B cell (primary cell): ENCODE measurements around the gene OBP2B. TPM values are rescaled to one million over a fixed set of nuclear protein-coding genes. Genes with fewer than 3 reads are reported as not detected.
"Not testable (repeated sequence)": the region's sequence is repeated elsewhere in the genome, so short reads cannot be mapped to it uniquely, and the experiment has no call there.

ENCODE experiments used
- ATAC-seq: fragments of 200-7000 bp; cut with Tn5 transposase; one replicate; pipeline ENCODE4 v1.10.0; 2021; ENCODE audit warnings: low read depth, mild to moderate bottlenecking, moderate number of reproducible peaks, moderate library complexity
- CTCF ChIA-PET: fragments of 350-600 bp; sonication (Branson Sonifier 250); formaldehyde crosslinking; loops from one replicate; lab custom pipeline; 2021; ENCODE audit warnings: antibody characterized with exemption, inconsistent platforms; lab: Charles Lee
- POLR2A ChIA-PET: fragments of 350-600 bp; sonication (Branson Sonifier 250); formaldehyde crosslinking; loops from one replicate; lab custom pipeline; 2021; ENCODE audit warnings: antibody characterized with exemption; lab: Charles Lee
- DNase-seq: peaks from one replicate; pipeline ENCODE4 v3.0.0; 2013
- H2AFZ ChIP-seq: 2 replicates; pipeline ENCODE4 v1.6.1; 2012; ENCODE audit warnings: mild to moderate bottlenecking, low read depth, low read length; ENCODE audit not compliant: insufficient read depth, poor library complexity, severe bottlenecking
- H3K27ac ChIP-seq, 2 donors: 1 replicate in 1 of 2; 2 replicates in 1 of 2; pipeline ENCODE4 v1.5.1; 2012 to 2013; ENCODE audit warnings: low read length in 2 of 2, mild to moderate bottlenecking in 2 of 2, moderate library complexity in 1 of 2
- H3K27me3 ChIP-seq, 4 experiments: fragments of 200-600 bp in 1 of 4; sonication (generic) in 1 of 4; replicated peaks in 1 of 4; 1 replicate in 2 of 4; 2 replicates in 2 of 4; pipeline versions ENCODE4 v1.6.1 to v1.7.0; 2013 to 2016; ENCODE audit warnings: low read length in 3 of 4, mild to moderate bottlenecking in 2 of 4, mixed read lengths in 1 of 4, moderate library complexity in 1 of 4; ENCODE audit not compliant: insufficient read depth in 4 of 4, control insufficient read depth in 3 of 4; ENCODE audit errors: control extremely low read depth in 1 of 4
- H3K36me3 ChIP-seq, 2 experiments: replicated peaks in 1 of 2; 1 replicate in 1 of 2; 2 replicates in 1 of 2; pipeline versions ENCODE4 v1.6.1 to v1.7.1; 2013; ENCODE audit warnings: low read length in 1 of 2; ENCODE audit not compliant: insufficient read depth in 2 of 2, control insufficient read depth in 1 of 2; ENCODE audit errors: control extremely low read depth in 1 of 2, extremely low read depth in 1 of 2
- H3K4me1 ChIP-seq, 2 donors: fragments of 200-600 bp in 1 of 2; sonication (generic) in 1 of 2; 1 replicate in 1 of 2; 2 replicates in 1 of 2; pipeline versions ENCODE4 v1.5.1 to v1.6.1; 2013 to 2017; ENCODE audit warnings: low read length in 2 of 2; ENCODE audit not compliant: control insufficient read depth in 2 of 2, insufficient read depth in 2 of 2
- H3K4me2 ChIP-seq: replicated peaks from 2 replicates; pipeline ENCODE3; 2012; ENCODE audit warnings: mild to moderate bottlenecking, low read depth, low read length; ENCODE audit not compliant: poor library complexity, severe bottlenecking
- H3K4me3 ChIP-seq, 5 experiments: fragments of 200-600 bp in 1 of 5; sonication (generic) in 1 of 5; 1 replicate in 3 of 5; 2 replicates in 2 of 5; pipeline versions ENCODE4 v1.5.1 to v1.7.0; 2011 to 2016; ENCODE audit warnings: low read length in 4 of 5, mild to moderate bottlenecking in 4 of 5, low read depth in 2 of 5, control low read depth in 1 of 5, moderate library complexity in 1 of 5; ENCODE audit not compliant: insufficient read depth in 1 of 5; ENCODE audit errors: control extremely low read depth in 1 of 5, extremely low read depth in 1 of 5
- H3K79me2 ChIP-seq: fragments of 200-600 bp; sonication (generic); one replicate; pipeline ENCODE4 v1.6.0; 2016; ENCODE audit warnings: low read length; ENCODE audit not compliant: control insufficient read depth, insufficient read depth
- H3K9ac ChIP-seq: fragments of 200-600 bp; sonication (generic); 2 replicates; pipeline ENCODE4 v1.6.1; 2017; ENCODE audit warnings: mild to moderate bottlenecking, low read length, moderate library complexity
- H3K9me3 ChIP-seq, 3 donors: one replicate each; pipeline versions ENCODE4 v1.6.1 to v1.7.1; 2013; ENCODE audit warnings: low read length in 2 of 3; ENCODE audit not compliant: control insufficient read depth in 2 of 3, insufficient read depth in 1 of 3; ENCODE audit errors: control extremely low read depth in 1 of 3
- H4K20me1 ChIP-seq: 2 replicates; pipeline ENCODE4 v1.6.0; 2012; ENCODE audit warnings: mild to moderate bottlenecking, low read length; ENCODE audit not compliant: insufficient read depth, control insufficient read depth, poor library complexity, severe bottlenecking
- H3K27ac Mint-ChIP-seq: one replicate; pipeline ENCODE4 v1.8.0; 2021; ENCODE audit warnings: mixed read lengths
- H3K27me3 Mint-ChIP-seq: one replicate; pipeline ENCODE4 v1.8.0; 2021; ENCODE audit warnings: mixed read lengths
- H3K4me1 Mint-ChIP-seq: one replicate; pipeline ENCODE4 v1.8.0; 2021; ENCODE audit warnings: mixed read lengths
- H3K4me3 Mint-ChIP-seq: one replicate; pipeline ENCODE4 v1.8.0; 2021; ENCODE audit warnings: mixed read lengths
- H3K9me3 Mint-ChIP-seq: one replicate; pipeline ENCODE4 v1.8.0; 2022; ENCODE audit warnings: mixed read lengths; ENCODE audit not compliant: insufficient read depth
- EZH2 ChIP-seq: IDR thresholded peaks from 2 replicates; pipeline ENCODE4 v1.6.1; 2012; ENCODE audit warnings: borderline replicate concordance, low read depth, mild to moderate bottlenecking, moderate library complexity, low read length; ENCODE audit not compliant: insufficient read depth, poor library complexity, severe bottlenecking
- WGBS: methylation state at CpG from one replicate; pipeline ENCODE4 v1.1.5; 2013; ENCODE audit warnings: missing lambda C conversion rate; ENCODE audit not compliant: insufficient coverage; 5-methylcytosine and 5-hydroxymethylcytosine counted together
- intact Hi-C: fragments of 100-400 bp; cut with micrococcal nuclease; formaldehyde crosslinking; loops from one replicate; pipeline ENCODE4 v1.10.0; 2022
- polyA plus RNA-seq: library from polyadenylated mRNA; depleted of rRNA; stranded (reverse); fragments of >200 nt; gene quantifications from 2 replicates; pipeline ENCODE4 v1.2.3, GENCODE V29; 2012
- total RNA-seq, 2 donors: library from RNA; stranded (reverse); fragments of 120-200 nt in 1 of 2; gene quantifications; 1 replicate in 1 of 2; 2 replicates in 1 of 2; pipeline versions ENCODE4 v1.2.3 to v1.2.4, GENCODE V29; 2013 to 2022
- TF ChIP-seq, protein P1 (sequence below): fragments of 200-600 bp; IDR thresholded peaks from one replicate; pipeline ENCODE4 v1.8.0; 2022; ENCODE audit warnings: antibody characterized with exemption, mild to moderate bottlenecking

OBP2B gene
- total and polyA plus RNA-seq, 2 donors (not counting 1 experiment from before 2014, with no cell fraction given): not detected

DNA sequence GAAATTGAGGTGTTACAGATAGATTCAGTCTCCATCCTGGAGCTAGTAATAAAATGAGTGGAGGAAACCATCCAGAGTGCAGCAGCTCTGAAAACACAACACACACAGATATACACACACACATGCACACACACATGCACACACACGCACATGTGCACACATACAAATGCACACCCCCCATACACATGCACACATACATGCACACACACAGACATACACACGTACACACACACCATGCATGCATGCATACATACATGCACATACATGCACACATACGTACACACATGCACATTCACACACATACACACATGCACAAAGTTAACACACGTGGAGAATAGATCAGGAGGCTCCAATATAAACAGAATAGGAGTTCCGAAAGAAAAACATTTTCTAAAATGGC lies 21.0 kb upstream of the OBP2B start:
- no peak overlapping the region for H3K27ac ChIP-seq
- no peak overlapping the region for H3K4me3 ChIP-seq
- 91% methylated on average over 4 of the region's 5 CpGs for WGBS
- intact Hi-C loops: no loop called here
- CTCF ChIA-PET: no interaction called here
- no peaks in the 10 kb centered on the region for H3K36me3 ChIP-seq
- Mint-ChIP-seq H3K4me3 (no peak overlapping the region), H3K27me3 (peaks cover 6% of the 10 kb centered on the region), H3K27ac (no peak overlapping the region), H3K4me1 (no peaks in the 10 kb centered on the region), H3K9me3 (no peaks in the 10 kb centered on the region)
- H3K4me2 ChIP-seq: no peak overlapping the region
- no peak for DNase-seq
- H4K20me1 ChIP-seq: no peaks in the 10 kb centered on the region
- no peaks in the 10 kb centered on the region for H3K4me1 ChIP-seq
- no peak overlapping the region for H3K9ac ChIP-seq
- H3K79me2 ChIP-seq: no peaks in the 10 kb centered on the region
- TF ChIP-seq, protein P1, sequence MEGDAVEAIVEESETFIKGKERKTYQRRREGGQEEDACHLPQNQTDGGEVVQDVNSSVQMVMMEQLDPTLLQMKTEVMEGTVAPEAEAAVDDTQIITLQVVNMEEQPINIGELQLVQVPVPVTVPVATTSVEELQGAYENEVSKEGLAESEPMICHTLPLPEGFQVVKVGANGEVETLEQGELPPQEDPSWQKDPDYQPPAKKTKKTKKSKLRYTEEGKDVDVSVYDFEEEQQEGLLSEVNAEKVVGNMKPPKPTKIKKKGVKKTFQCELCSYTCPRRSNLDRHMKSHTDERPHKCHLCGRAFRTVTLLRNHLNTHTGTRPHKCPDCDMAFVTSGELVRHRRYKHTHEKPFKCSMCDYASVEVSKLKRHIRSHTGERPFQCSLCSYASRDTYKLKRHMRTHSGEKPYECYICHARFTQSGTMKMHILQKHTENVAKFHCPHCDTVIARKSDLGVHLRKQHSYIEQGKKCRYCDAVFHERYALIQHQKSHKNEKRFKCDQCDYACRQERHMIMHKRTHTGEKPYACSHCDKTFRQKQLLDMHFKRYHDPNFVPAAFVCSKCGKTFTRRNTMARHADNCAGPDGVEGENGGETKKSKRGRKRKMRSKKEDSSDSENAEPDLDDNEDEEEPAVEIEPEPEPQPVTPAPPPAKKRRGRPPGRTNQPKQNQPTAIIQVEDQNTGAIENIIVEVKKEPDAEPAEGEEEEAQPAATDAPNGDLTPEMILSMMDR: no peak
- no peak for TF ChIP-seq EZH2
- no peaks in the 10 kb centered on the region for H3K9me3 ChIP-seq
- H3K27me3 ChIP-seq: peaks cover 0 to under 1% (median 0%) of the 10 kb centered on the region in 4 experiments
- POLR2A ChIA-PET: no interaction called here
- no peak overlapping the region for H2AFZ ChIP-seq
- ATAC-seq: no peak

DNA sequence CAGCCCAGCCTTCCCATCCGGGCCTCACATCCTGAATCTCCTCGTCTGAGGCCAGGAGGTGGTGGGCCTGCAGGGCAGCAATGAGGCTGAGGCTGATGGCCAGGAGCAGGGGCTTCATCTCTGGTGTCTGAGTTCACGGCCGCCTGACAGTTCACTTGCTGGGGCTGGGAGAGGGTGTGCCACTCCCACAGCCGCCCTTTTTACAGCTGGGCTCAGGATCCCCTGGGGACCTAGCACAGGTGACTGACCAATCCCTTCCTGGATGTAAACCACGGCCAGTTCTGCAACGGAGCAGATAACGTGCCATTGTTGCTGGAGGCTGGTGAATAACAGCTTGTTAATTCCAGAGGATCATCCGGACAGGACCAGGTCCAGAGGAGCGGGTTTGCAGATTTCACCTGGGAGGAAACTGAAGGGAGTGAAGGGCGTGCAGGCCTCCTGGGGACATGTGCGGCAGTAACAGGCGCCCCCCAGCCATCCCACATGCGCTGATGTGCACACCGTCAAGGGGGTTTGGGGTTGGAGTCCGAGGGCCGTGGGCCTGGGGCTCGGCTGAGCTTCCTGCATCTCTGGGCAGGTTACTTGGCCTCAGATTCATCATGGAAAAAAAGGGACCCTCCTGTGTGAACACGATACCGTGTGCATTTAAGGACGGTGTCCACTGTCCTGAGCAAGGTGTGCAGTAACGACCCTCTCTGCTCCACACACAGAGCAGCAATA lies 19.6 kb upstream of the OBP2B start:
- DNase-seq, H4K20me1 ChIP-seq, H3K4me1 ChIP-seq, H3K27ac ChIP-seq, ATAC-seq, H3K27ac Mint-ChIP-seq, H3K4me3 ChIP-seq, POLR2A ChIA-PET, H3K27me3 ChIP-seq, H2AFZ ChIP-seq, H3K4me3 Mint-ChIP-seq, H3K4me2 ChIP-seq, H3K9ac ChIP-seq, CTCF ChIA-PET, intact Hi-C loops, H3K36me3 ChIP-seq, H3K9me3 Mint-ChIP-seq, H3K79me2 ChIP-seq, H3K9me3 ChIP-seq, H3K4me1 Mint-ChIP-seq: not testable (repeated sequence)
- H3K27me3 Mint-ChIP-seq: peaks cover 12% of the 10 kb centered on the region
- 91% methylated on average over 11 of the region's 22 CpGs for whole genome bisulfite sequencing

DNA sequence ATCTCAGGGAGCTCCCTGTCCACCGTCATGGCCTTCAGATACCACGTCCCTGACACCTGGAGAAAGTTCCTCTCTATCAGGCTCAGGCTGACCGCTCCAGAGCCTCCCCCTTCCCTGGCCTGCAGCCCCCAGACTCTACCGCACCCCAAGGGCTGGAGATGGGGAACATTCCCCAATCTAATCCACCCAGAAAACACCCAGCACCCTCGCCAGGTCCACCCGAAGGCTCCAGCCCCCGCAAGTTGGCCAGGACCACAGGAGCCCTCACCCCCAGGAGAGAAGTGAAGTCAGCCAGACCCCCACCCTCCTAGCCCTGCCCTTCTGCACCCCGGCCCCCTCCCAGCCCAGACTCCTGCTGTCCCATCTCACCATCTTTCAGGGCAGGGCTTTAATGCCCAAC lies 18.9 kb upstream of the OBP2B start:
- ATAC-seq, H3K79me2 ChIP-seq, H3K4me1 Mint-ChIP-seq, POLR2A ChIA-PET, H3K4me2 ChIP-seq, intact Hi-C loops, DNase-seq, H3K36me3 ChIP-seq, H2AFZ ChIP-seq, H3K9ac ChIP-seq, H3K9me3 ChIP-seq, H3K9me3 Mint-ChIP-seq, CTCF ChIA-PET, H3K4me3 Mint-ChIP-seq, H3K4me1 ChIP-seq, H3K4me3 ChIP-seq, H3K27me3 ChIP-seq, H4K20me1 ChIP-seq, H3K27ac Mint-ChIP-seq, H3K27ac ChIP-seq: not testable (repeated sequence)
- H3K27me3 Mint-ChIP-seq: peaks cover 16% of the 10 kb centered on the region
- WGBS: 87% methylated on average over 7 of the region's 8 CpGs
